GM12891 (cell line): Measurements from ENCODE around the gene MIER2.

ENCODE experiments used
- PAX5 ChIP-seq: IDR thresholded peaks from 2 replicates; pipeline ENCODE4 v1.6.1; 2011; ENCODE audit warnings: low read length, moderate library complexity, mild to moderate bottlenecking; ENCODE audit not compliant: insufficient read depth, severe bottlenecking
- POLR2A ChIP-seq: IDR thresholded peaks from 2 replicates; pipeline ENCODE4 v1.6.1; 2011; ENCODE audit warnings: low read depth, low read length, control low read depth
- POLR2AphosphoS5 ChIP-seq: IDR thresholded peaks from 2 replicates; pipeline ENCODE4 v1.6.1; 2011; ENCODE audit warnings: low read depth, low read length, control low read depth
- POU2F2 ChIP-seq: IDR thresholded peaks from 2 replicates; pipeline ENCODE4 v1.6.1; 2011; ENCODE audit warnings: low read depth, mild to moderate bottlenecking, control low read depth, low read length, moderate library complexity
- SPI1 ChIP-seq: IDR thresholded peaks from 2 replicates; pipeline ENCODE4 v1.6.1; 2011; ENCODE audit warnings: low read depth, low read length, control low read depth
- TAF1 ChIP-seq: IDR thresholded peaks from 2 replicates; pipeline ENCODE4 v1.6.1; 2011; ENCODE audit warnings: low read depth, low read length, control low read depth

DNA sequence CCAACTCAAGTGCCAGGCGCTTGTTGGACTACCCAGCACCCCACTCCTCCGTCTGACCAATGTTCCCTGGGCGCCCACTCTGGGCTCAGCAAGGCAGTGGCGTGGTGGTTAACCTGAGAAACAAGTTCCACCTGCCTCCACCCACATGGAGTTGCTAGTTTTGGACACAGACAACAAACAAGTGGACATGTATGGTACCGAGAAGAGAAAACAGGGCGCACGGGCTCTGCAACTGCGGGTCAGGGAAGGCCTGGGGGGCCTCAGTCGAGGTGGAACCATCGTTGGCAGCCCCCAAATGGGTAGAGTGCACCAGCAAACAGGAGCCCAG is 2.5 kb downstream of the MIER2 start:
- TF ChIP-seq POLR2AphosphoS5 (no peak), TAF1 (no peak), SPI1 (no peak), POLR2A (no peak), POU2F2 (no peak), PAX5 (no peak)
